WTC11 (cell line): ENCODE measurements around the gene JADE1. TPM values are rescaled to one million over a fixed set of nuclear protein-coding genes. Genes with fewer than 3 reads are reported as not detected.

Source experiments
- ATF6 ChIP-seq: sonication (generic); formaldehyde crosslinking; IDR thresholded peaks from 2 replicates; pipeline ENCODE4 v1.8.1; 2023; ENCODE audit warnings: mild to moderate bottlenecking, missing genetic modification reagents
- CREB1 ChIP-seq: sonication (generic); formaldehyde crosslinking; IDR thresholded peaks from 2 replicates; pipeline ENCODE4 v1.8.0; 2023; ENCODE audit warnings: mild to moderate bottlenecking, missing genetic modification reagents
- ELF4 ChIP-seq: sonication (generic); formaldehyde crosslinking; IDR thresholded peaks from 2 replicates; pipeline ENCODE4 v1.8.1; 2022; ENCODE audit warnings: low read depth, mild to moderate bottlenecking, moderate library complexity, missing genetic modification reagents
- FOXJ3 ChIP-seq: sonication (generic); formaldehyde crosslinking; IDR thresholded peaks from 2 replicates; pipeline ENCODE4 v1.9.0; 2021; ENCODE audit warnings: missing genetic modification reagents, mild to moderate bottlenecking, borderline replicate concordance
- GRHL2 ChIP-seq: fragments of 250-450 bp; sonication (Bioruptor Pico); IDR thresholded peaks from 2 replicates; pipeline ENCODE4 v1.8.0; 2022; ENCODE audit warnings: mild to moderate bottlenecking, moderate library complexity; ENCODE audit not compliant: insufficient replicate concordance, severe bottlenecking
- HMGXB4 ChIP-seq: sonication (generic); formaldehyde crosslinking; IDR thresholded peaks from 2 replicates; pipeline ENCODE4 v1.8.1; 2023; ENCODE audit warnings: mild to moderate bottlenecking, moderate library complexity, missing genetic modification reagents
- IRF2 ChIP-seq: sonication (generic); formaldehyde crosslinking; IDR thresholded peaks from 2 replicates; pipeline ENCODE4 v1.8.0; 2022; ENCODE audit warnings: low read depth, missing genetic modification reagents, borderline replicate concordance
- KAT7 ChIP-seq: sonication (generic); formaldehyde crosslinking; IDR thresholded peaks from 2 replicates; pipeline ENCODE4 v1.8.1; 2023; ENCODE audit warnings: missing genetic modification reagents, mild to moderate bottlenecking, borderline replicate concordance
- NFATC4 ChIP-seq: fragments of 250-450 bp; sonication (Bioruptor Pico); IDR thresholded peaks from 2 replicates; pipeline ENCODE4 v1.9.0; 2021; ENCODE audit warnings: mild to moderate bottlenecking
- NR3C1 ChIP-seq: sonication (generic); formaldehyde crosslinking; conservative IDR thresholded peaks from 2 replicates; pipeline ENCODE4 v1.8.1; 2023; ENCODE audit warnings: low read depth, mild to moderate bottlenecking, missing genetic modification reagents
- OVOL2 ChIP-seq: fragments of 250-450 bp; sonication (Bioruptor Pico); IDR thresholded peaks from 2 replicates; pipeline ENCODE4 v1.9.0; 2021; ENCODE audit warnings: mild to moderate bottlenecking, borderline replicate concordance
- TEAD1 ChIP-seq: sonication (generic); formaldehyde crosslinking; IDR thresholded peaks from 2 replicates; pipeline ENCODE4 v1.8.0; 2022; ENCODE audit warnings: mild to moderate bottlenecking, missing genetic modification reagents
- TEAD4 ChIP-seq: sonication (generic); formaldehyde crosslinking; IDR thresholded peaks from 2 replicates; pipeline ENCODE4 v1.8.0; 2022; ENCODE audit warnings: mild to moderate bottlenecking, missing genetic modification reagents
- TP53 ChIP-seq: sonication (generic); formaldehyde crosslinking; IDR thresholded peaks from 2 replicates; pipeline ENCODE4 v1.8.1; 2023; ENCODE audit warnings: mild to moderate bottlenecking, missing genetic modification reagents
- USF1 ChIP-seq: sonication (generic); formaldehyde crosslinking; IDR thresholded peaks from 2 replicates; pipeline ENCODE4 v1.8.0; 2022; ENCODE audit warnings: mild to moderate bottlenecking, missing genetic modification reagents
- ZBTB21 ChIP-seq: sonication (generic); formaldehyde crosslinking; IDR thresholded peaks from 2 replicates; pipeline ENCODE4 v1.8.1; 2023; ENCODE audit warnings: mild to moderate bottlenecking, missing genetic modification reagents, borderline replicate concordance
- ZMAT4 ChIP-seq: fragments of 250-450 bp; sonication (Bioruptor Pico); IDR thresholded peaks from 2 replicates; pipeline ENCODE4 v1.9.0; 2021; ENCODE audit warnings: mild to moderate bottlenecking
- ZNF138 ChIP-seq: sonication (generic); formaldehyde crosslinking; conservative IDR thresholded peaks from 2 replicates; pipeline ENCODE4 v1.8.1; 2022; ENCODE audit warnings: mild to moderate bottlenecking, moderate library complexity, missing genetic modification reagents
- ZNF416 ChIP-seq: fragments of 250-450 bp; sonication (Bioruptor Pico); IDR thresholded peaks from 2 replicates; pipeline ENCODE4 v1.9.0; 2021; ENCODE audit warnings: mild to moderate bottlenecking, inconsistent platforms
- ZNF512 ChIP-seq: sonication (generic); formaldehyde crosslinking; IDR thresholded peaks from 2 replicates; pipeline ENCODE4 v1.8.1; 2022; ENCODE audit warnings: missing genetic modification reagents, borderline replicate concordance
- total RNA-seq: library from RNA; stranded (reverse); gene quantifications from 3 replicates; pipeline ENCODE4 v1.2.3, GENCODE V29; 2021
- TF ChIP-seq, protein P1 (sequence below): sonication (generic); formaldehyde crosslinking; IDR thresholded peaks from 2 replicates; pipeline ENCODE4 v1.8.1; 2023; ENCODE audit warnings: mild to moderate bottlenecking, missing genetic modification reagents
- TF ChIP-seq, protein P2 (sequence below): sonication (generic); formaldehyde crosslinking; IDR thresholded peaks from 2 replicates; pipeline ENCODE4 v1.8.0; 2022; ENCODE audit warnings: missing genetic modification reagents
- TF ChIP-seq, protein P3 (sequence below): fragments of 250-450 bp; sonication (Bioruptor Pico); IDR thresholded peaks from 2 replicates; pipeline ENCODE4 v1.9.0; 2021; ENCODE audit warnings: mild to moderate bottlenecking

The JADE1 gene
- total RNA-seq, 1 experiment from 2014 or later, result 132 TPM

DNA sequence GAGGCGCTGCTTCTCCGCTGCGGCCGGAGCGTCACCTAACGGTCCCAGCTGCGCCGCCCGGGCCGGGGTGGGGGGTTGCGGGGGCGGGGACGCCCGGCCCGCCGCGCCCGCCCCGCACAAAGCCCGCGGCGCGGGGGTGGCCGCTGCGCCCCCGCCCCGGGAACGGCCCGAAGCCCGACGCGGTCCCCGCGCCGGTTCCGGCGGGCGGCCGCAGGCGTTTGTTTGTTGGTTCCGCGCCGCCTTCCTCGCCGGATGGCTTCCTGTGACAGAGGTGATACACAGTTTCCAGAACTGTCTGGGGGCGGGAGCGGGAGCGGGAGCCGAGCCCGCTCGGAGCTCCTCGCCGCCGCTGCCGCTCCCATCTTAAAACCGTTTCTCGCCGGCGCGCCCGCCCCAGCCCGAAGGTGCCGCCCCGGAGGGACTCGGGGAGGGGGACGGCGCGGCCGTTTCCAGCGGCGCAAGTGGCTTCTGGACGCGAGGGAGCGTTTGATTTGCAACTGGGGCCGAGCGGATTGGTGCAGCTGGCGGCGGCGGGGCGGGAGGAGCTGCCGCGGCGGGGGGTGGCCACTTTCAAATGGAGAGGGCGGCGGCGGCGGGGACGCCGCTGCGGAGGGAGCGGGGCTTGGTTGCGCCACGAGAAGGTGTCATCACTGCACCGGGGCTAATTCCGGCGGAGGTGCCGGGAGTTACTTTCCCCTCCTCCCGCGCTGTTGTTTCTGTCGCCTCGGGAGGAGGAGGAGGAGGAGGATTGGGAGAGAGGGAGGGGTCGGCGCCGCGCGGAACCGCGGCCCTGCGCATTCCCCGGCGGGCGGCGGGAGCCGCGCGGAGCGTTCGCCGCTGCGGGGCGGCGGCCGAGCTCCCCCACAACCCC, 2.3 kb downstream of the JADE1 start (continued):
- TF ChIP-seq HMGXB4, result no peak; the same call in 1 of the 2 replicates
- TF ChIP-seq CREB1 (CRISPR knock-in tag), result peak; percentile 21; the same call in 1 of the 2 replicates
- TF ChIP-seq TEAD4, result no peak
- TF ChIP-seq, protein P1, sequence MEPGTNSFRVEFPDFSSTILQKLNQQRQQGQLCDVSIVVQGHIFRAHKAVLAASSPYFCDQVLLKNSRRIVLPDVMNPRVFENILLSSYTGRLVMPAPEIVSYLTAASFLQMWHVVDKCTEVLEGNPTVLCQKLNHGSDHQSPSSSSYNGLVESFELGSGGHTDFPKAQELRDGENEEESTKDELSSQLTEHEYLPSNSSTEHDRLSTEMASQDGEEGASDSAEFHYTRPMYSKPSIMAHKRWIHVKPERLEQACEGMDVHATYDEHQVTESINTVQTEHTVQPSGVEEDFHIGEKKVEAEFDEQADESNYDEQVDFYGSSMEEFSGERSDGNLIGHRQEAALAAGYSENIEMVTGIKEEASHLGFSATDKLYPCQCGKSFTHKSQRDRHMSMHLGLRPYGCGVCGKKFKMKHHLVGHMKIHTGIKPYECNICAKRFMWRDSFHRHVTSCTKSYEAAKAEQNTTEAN, result no peak; the same call in 1 of the 2 replicates
- TF ChIP-seq, protein P2, sequence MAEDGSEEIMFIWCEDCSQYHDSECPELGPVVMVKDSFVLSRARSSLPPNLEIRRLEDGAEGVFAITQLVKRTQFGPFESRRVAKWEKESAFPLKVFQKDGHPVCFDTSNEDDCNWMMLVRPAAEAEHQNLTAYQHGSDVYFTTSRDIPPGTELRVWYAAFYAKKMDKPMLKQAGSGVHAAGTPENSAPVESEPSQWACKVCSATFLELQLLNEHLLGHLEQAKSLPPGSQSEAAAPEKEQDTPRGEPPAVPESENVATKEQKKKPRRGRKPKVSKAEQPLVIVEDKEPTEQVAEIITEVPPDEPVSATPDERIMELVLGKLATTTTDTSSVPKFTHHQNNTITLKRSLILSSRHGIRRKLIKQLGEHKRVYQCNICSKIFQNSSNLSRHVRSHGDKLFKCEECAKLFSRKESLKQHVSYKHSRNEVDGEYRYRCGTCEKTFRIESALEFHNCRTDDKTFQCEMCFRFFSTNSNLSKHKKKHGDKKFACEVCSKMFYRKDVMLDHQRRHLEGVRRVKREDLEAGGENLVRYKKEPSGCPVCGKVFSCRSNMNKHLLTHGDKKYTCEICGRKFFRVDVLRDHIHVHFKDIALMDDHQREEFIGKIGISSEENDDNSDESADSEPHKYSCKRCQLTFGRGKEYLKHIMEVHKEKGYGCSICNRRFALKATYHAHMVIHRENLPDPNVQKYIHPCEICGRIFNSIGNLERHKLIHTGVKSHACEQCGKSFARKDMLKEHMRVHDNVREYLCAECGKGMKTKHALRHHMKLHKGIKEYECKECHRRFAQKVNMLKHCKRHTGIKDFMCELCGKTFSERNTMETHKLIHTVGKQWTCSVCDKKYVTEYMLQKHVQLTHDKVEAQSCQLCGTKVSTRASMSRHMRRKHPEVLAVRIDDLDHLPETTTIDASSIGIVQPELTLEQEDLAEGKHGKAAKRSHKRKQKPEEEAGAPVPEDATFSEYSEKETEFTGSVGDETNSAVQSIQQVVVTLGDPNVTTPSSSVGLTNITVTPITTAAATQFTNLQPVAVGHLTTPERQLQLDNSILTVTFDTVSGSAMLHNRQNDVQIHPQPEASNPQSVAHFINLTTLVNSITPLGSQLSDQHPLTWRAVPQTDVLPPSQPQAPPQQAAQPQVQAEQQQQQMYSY (CRISPR knock-in tag), result no peak
- no peak; the same call in 1 of the 2 replicates for TF ChIP-seq ZBTB21 (CRISPR knock-in tag)
- no peak for TF ChIP-seq ZMAT4
- TF ChIP-seq NR3C1 (CRISPR knock-in tag), result no peak
- TF ChIP-seq TEAD1 (CRISPR knock-in tag), result no peak
- TF ChIP-seq OVOL2 (CRISPR knock-in tag), result no peak
- TF ChIP-seq, protein P3, sequence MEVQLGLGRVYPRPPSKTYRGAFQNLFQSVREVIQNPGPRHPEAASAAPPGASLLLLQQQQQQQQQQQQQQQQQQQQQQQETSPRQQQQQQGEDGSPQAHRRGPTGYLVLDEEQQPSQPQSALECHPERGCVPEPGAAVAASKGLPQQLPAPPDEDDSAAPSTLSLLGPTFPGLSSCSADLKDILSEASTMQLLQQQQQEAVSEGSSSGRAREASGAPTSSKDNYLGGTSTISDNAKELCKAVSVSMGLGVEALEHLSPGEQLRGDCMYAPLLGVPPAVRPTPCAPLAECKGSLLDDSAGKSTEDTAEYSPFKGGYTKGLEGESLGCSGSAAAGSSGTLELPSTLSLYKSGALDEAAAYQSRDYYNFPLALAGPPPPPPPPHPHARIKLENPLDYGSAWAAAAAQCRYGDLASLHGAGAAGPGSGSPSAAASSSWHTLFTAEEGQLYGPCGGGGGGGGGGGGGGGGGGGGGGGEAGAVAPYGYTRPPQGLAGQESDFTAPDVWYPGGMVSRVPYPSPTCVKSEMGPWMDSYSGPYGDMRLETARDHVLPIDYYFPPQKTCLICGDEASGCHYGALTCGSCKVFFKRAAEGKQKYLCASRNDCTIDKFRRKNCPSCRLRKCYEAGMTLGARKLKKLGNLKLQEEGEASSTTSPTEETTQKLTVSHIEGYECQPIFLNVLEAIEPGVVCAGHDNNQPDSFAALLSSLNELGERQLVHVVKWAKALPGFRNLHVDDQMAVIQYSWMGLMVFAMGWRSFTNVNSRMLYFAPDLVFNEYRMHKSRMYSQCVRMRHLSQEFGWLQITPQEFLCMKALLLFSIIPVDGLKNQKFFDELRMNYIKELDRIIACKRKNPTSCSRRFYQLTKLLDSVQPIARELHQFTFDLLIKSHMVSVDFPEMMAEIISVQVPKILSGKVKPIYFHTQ (CRISPR knock-in tag), result no peak
- no peak for TF ChIP-seq FOXJ3 (CRISPR knock-in tag)
- no peak for TF ChIP-seq ZNF512 (CRISPR knock-in tag)
- TF ChIP-seq USF1 (CRISPR knock-in tag), result no peak
- TF ChIP-seq NFATC4 (CRISPR knock-in tag), result no peak
- TF ChIP-seq ATF6 (CRISPR knock-in tag), result no peak
- TF ChIP-seq ZNF416 (CRISPR knock-in tag), result no peak
- no peak for TF ChIP-seq ELF4 (CRISPR knock-in tag)
- TF ChIP-seq ZNF138 (CRISPR knock-in tag), result 0 out of 2 replicates have a peak, but pooled peaks have one; percentile 36
- TF ChIP-seq IRF2 (CRISPR knock-in tag), result no peak
- no peak for TF ChIP-seq KAT7 (CRISPR knock-in tag)
- no peak for TF ChIP-seq GRHL2 (CRISPR knock-in tag)
- peak; percentile 45; the same call in 1 of the 2 replicates for TF ChIP-seq TP53 (CRISPR knock-in tag)
